ENCODE measurements around the gene ANP32E.

DNA sequence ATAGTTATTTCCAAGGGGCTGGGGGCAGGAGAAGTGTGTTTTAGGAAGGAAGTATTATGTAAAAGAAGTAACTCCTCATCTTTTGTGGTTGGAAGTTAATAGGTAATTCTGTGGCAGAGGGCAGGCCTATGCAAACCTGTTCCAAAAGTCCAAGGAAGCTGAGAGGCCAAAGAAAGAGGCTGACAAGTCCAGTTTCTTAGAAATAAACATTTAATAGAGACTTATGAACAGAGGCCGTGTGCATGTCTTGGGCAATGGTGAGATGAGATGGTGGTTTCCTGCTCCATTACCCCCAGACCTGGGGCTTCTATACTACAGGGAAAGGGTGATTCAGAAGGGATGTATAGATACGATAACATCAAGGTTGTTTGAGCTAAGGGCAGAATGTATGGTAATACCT lies 14.0 kb upstream of the ANP32E start:
- TF ChIP-seq, protein P1, sequence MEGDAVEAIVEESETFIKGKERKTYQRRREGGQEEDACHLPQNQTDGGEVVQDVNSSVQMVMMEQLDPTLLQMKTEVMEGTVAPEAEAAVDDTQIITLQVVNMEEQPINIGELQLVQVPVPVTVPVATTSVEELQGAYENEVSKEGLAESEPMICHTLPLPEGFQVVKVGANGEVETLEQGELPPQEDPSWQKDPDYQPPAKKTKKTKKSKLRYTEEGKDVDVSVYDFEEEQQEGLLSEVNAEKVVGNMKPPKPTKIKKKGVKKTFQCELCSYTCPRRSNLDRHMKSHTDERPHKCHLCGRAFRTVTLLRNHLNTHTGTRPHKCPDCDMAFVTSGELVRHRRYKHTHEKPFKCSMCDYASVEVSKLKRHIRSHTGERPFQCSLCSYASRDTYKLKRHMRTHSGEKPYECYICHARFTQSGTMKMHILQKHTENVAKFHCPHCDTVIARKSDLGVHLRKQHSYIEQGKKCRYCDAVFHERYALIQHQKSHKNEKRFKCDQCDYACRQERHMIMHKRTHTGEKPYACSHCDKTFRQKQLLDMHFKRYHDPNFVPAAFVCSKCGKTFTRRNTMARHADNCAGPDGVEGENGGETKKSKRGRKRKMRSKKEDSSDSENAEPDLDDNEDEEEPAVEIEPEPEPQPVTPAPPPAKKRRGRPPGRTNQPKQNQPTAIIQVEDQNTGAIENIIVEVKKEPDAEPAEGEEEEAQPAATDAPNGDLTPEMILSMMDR (conservative IDR thresholded peaks at IDR 0.05) = no peak
- TF ChIP-seq ZFX (IDR thresholded peaks at IDR 0.05) = no peak

Measured in C4-2B (cell line).